ENCODE measurements around the gene CASKIN1.

The CASKIN1 gene

GRCh38 chr16:2190659-2191445 lies 5.6 kb downstream of the CASKIN1 start:
- DNase-seq (ENCODE audit: low read depth in 2 of 2), result no peak

GRCh38 chr16:2190002-2190658 lies 6.3 kb downstream of the CASKIN1 start:
- DNase-seq (ENCODE audit: low read depth in 2 of 2), result no peak

- no peak for DNase-seq (ENCODE audit: low read depth in 2 of 2)
Measured at GRCh38 chr16:2189252-2189893, 7.0 kb downstream of the CASKIN1 start.

- no peak for DNase-seq (ENCODE audit: low read depth in 2 of 2)
Measured at GRCh38 chr16:2188395-2188794, 8.0 kb downstream of the CASKIN1 start.

- no peak for DNase-seq (ENCODE audit: low read depth in 2 of 2)
Measured at GRCh38 chr16:2187212-2187611, 9.2 kb downstream of the CASKIN1 start.

GRCh38 chr16:2186505-2186904 lies 9.9 kb downstream of the CASKIN1 start:
- no peak for DNase-seq (ENCODE audit: low read depth in 2 of 2)

- no peak for DNase-seq (ENCODE audit: low read depth in 2 of 2)
Measured at GRCh38 chr16:2186064-2186463, 10.3 kb downstream of the CASKIN1 start.

- no peak for DNase-seq (ENCODE audit: low read depth in 2 of 2)
Measured at GRCh38 chr16:2184962-2185361, 11.4 kb downstream of the CASKIN1 start.

- DNase-seq (ENCODE audit: low read depth in 2 of 2), result no peak
Measured at GRCh38 chr16:2184346-2184745, 12.1 kb downstream of the CASKIN1 start.

- no peak for DNase-seq (ENCODE audit: low read depth in 2 of 2)
Measured at GRCh38 chr16:2183671-2184070, 12.7 kb downstream of the CASKIN1 start.

GRCh38 chr16:2181952-2182351 lies 14.5 kb downstream of the CASKIN1 start:
- DNase-seq (ENCODE audit: low read depth in 2 of 2), result no peak

GRCh38 chr16:2180962-2181923 lies 15.2 kb downstream of the CASKIN1 start:
- DNase-seq (ENCODE audit: low read depth in 2 of 2), result no peak

- no peak for DNase-seq (ENCODE audit: low read depth in 2 of 2)
Measured at GRCh38 chr16:2180461-2180860, 15.9 kb downstream of the CASKIN1 start.

- DNase-seq (ENCODE audit: low read depth in 2 of 2), result no peak
Measured at GRCh38 chr16:2179576-2179975, 16.8 kb downstream of the CASKIN1 start.

- DNase-seq (ENCODE audit: low read depth in 2 of 2), result no peak
Measured at GRCh38 chr16:2179107-2179501, 17.3 kb downstream of the CASKIN1 start.

GRCh38 chr16:2178321-2179106 lies 17.9 kb downstream of the CASKIN1 start:
- no peak for DNase-seq (ENCODE audit: low read depth in 2 of 2)

GRCh38 chr16:2177561-2177960 lies 18.8 kb downstream of the CASKIN1 start:
- no peak for DNase-seq (ENCODE audit: low read depth in 2 of 2)

- DNase-seq (ENCODE audit: low read depth in 2 of 2), result no peak
Measured at GRCh38 chr16:2177101-2177500, 19.3 kb downstream of the CASKIN1 start.

GRCh38 chr16:2176047-2176446 lies 20.4 kb downstream of the CASKIN1 start:
- DNase-seq (ENCODE audit: low read depth in 2 of 2), result no peak

GRCh38 chr16:2175454-2175853 lies 21.0 kb downstream of the CASKIN1 start:
- DNase-seq (ENCODE audit: low read depth in 2 of 2), result no peak

Measured in stimulated activated CD8-positive, alpha-beta memory T cell treated with anti-CD3 and anti-CD28 coated beads, Interleukin-2, amount 100 ng/mL, for 1 hour (primary cell).